ENCODE data around the gene SPTBN4.
"Not testable (repeated sequence)": the region's sequence is repeated elsewhere in the genome, so short reads cannot be mapped to it uniquely, and the experiment has no call there.

The SPTBN4 gene

GRCh38 chr19:40465557-40466218 is 1.1 kb upstream of the SPTBN4 start, which contains the start of gene BLVRB:
Gene BLVRB, minus strand, starts transcription at chr19:40465745. Its CDS starts 57 bp downstream, at chr19:40465688.
- peak; percentile 92 for DNase-seq

- no peak for DNase-seq
These were observed 399 bp upstream of the SPTBN4 start for GRCh38 chr19:40466219-40466984.

DNA sequence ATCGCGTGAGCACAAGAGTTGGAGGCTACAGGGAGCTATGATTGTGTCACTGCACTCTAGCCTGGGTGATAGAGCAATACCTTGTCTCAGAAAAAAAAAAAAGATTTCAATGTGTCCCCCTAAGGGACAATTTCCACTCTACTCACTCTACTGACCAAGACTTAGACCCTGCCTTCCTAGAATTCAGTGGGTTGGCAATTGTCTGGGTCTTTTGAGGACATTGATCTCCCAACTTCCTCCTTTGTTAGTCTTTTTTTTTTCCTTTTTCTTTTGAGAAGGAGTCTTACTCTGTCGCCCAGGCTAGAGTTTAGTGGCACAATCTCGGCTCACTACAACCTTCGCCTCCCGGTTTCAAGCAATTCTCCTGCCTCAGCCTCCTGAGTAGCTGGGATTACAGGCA is 2.2 kb downstream of the SPTBN4 start:
- DNase-seq: no peak

GRCh38 chr19:40471111-40471510 is 4.3 kb downstream of the SPTBN4 start:
- DNase-seq: no peak

- DNase-seq: no peak
These were observed 5.7 kb downstream of the SPTBN4 start for GRCh38 chr19:40472516-40472915.

- DNase-seq: no peak
These were observed 7.9 kb downstream of the SPTBN4 start for GRCh38 chr19:40474737-40475136.

DNA sequence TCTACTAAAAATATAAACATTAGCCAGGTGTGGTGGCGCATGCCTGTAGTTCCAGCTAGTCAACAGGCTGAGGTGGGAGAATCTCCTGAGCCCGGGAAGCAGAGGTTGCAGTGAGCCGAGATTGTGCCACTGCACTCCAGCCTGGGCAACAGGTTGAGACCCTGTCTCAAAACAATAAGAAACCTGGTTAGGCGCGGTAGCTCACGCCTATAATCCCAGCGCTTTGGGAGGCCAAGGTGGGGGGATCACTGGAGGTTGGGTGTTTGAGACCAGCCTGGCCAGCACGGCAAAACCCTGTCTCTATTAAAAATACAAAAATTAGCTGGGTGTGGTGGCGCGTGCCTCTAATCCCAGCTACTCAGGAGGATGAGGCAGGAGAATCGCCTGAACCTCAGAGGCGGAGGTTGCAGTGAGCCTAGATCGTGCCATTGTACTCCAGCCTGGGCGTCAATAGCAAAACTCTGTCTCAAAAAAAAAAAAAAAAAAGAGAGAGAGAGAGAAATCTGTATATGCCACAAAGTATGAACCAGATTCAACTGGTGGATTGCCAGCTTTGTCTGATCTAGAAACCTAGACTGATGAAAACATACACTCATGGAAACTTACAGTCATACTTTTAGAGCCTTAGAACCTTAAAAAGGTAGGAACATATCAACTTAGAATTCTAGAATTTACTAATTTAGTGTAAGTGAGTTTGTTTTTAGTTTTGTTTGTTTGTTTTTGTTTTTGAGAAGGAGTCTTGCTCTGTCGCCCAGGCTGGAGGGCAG is 9.3 kb downstream of the SPTBN4 start:
- not testable (repeated sequence) for DNase-seq

DNA sequence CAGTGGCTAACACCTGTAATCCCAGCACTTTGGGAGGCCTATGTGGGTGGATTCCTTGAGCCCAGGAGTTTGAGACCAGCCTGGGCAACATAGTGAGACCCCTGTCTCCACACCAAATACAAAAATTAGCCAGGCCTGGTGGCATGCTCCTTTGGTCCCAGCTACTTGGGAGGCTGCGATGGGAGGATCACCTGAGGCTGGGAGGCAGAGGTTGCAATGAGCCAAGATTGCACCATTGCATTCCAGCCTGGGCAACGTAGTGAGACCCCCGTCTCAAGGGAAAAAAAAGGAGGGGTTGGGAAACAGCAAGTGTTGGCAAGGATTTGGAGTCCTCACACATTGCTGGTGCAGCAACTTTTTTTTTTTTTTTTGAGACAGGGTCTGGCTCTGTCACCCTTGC is 19.2 kb downstream of the SPTBN4 start:
- DNase-seq: no peak

- no peak for DNase-seq
These were observed 23.1 kb downstream of the SPTBN4 start for GRCh38 chr19:40489882-40490230.

DNA sequence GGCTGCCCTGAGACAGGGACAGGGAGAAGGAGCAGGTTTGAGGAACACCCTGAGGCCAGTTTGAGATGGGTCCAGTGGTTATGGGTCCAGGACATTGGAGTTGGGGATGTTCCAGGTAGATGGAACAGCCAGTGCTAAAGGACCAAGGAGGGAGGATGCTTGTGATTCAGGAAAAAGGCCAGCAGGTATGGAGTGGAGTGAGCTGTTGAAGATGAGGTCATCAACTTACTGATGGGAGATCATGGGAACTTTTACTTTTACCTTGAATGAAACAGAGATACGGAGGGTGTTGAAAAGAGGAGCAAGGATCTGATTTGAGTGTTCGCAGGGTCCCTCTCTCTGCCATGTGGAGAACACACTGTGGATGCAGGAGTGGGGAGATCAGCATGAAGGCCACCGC is 25.5 kb downstream of the SPTBN4 start:
- no peak for DNase-seq

DNA sequence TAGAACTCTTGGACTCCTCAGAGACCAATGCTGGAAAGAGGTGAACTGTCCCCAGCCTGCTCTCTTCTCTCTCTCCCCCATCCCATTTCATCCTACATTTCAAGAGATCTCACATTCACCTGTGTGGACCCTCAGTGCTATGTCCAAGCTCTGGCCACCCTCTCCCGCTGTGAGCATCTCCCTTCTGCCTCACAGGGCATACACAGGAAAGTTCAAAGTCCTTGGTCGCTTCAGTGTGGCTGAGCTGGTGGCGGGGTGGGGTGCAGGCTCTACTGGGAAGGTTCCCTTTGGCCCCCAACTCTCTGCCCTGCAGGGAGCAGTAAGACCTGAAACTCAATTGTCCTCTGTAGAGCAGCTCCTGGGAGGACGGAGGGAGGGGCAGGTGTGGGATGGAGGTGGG is 27.0 kb downstream of the SPTBN4 start:
- no peak for DNase-seq

DNA sequence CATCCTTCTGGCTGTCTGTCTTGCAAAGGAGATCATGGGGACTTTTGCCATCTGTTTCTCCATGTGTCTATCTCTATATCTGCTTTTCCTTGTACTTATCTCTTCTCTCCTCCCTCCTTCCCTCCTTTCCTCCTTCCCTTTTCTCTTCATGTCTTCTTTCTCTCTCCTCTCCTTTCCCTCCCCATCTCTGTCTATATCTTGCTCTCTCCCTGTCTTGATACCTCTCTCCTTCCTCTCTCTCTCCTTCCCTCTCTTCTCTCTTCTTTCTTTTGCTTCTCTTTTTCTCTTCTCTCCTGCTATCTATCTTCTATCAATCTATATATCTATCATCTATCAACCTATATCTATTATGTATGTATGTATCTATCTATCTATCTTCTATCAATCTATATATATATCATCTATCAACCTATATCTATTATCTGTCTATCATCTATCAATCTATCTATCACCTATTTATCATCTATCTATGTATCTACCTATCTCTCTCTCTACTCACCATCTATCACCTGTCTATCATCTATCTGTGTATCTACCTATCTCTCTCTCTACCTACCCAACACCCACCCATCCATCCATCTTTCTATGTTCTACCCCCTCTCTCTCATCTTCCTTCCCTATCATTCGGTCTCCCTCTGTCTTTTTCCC is 27.5 kb downstream of the SPTBN4 start:
- DNase-seq: no peak

DNA sequence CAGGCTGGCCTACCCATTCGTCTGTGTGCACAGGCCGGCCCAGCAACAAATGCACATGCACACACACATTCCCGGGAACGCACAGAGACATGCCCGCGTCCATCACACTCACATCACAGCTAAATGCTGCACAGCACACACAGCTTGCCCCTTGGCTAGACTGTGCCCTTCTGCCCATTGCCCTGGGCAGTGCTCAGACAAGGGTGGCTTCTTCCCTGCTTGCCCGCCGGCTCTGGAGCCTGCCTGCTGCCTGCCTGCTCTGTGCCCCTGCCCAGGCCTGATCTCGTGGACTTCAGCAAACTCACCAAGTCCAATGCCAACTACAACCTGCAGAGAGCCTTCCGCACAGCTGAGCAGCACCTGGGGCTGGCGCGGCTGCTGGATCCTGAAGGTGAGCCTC is 30.4 kb downstream of the SPTBN4 start:
- DNase-seq: no peak

DNA sequence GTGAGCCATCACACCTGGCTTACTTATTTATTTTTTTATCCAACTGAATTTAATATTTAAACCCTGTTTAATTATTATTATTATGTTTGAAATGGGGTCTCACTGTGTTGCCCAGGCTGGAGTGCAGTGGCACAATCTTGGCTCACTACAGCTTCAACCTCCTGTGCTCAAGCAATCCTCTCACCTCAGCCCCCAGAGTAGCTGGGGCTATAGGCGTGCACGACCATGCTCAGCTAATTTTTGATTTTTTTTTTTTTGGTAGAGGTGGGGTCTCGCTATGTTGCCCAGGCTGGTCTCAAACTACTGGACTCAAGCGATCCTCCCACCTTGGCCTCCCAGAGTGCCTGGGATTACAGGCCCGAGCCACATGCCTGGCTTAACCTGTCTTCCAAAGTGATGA is 32.5 kb downstream of the SPTBN4 start:
- DNase-seq: no peak

GRCh38 chr19:40500678-40501530 is 34.1 kb downstream of the SPTBN4 start:
- not testable (repeated sequence) for DNase-seq

- no peak for DNase-seq
These were observed 34.8 kb downstream of the SPTBN4 start for GRCh38 chr19:40501599-40501998.

GRCh38 chr19:40502081-40502480 is 35.3 kb downstream of the SPTBN4 start:
- no peak for DNase-seq

DNA sequence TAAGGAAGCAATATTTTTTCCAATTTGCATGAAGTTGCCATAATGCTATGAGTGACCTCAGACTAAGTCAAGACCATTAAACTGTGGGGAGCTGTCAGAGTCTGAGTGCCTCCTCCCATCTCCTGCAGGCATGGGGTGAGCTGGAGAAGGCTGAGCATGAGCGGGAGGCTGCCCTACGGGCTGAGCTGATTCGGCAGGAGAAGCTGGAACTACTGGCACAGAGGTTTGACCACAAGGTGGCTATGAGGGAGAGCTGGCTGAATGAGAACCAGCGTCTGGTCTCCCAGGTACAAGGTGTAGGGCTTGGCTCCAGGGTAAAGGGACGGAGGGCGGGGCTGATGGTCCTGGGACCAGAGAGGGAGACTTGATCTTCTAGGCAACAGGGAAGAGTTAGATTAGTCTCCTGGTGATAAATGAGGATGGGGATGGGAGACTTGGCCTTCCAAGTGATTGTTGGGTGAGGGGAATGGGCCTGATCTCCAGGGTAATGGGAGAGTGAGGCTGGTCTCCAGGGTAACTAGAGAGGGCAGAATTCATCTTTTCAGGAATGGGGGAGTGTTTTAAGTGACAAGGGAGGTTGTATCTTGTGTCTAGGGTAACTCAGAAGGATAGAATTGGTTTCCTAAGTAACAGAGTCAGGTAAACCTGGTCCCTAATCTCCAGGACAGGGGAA is 36.0 kb downstream of the SPTBN4 start:
- DNase-seq: no peak

DNA sequence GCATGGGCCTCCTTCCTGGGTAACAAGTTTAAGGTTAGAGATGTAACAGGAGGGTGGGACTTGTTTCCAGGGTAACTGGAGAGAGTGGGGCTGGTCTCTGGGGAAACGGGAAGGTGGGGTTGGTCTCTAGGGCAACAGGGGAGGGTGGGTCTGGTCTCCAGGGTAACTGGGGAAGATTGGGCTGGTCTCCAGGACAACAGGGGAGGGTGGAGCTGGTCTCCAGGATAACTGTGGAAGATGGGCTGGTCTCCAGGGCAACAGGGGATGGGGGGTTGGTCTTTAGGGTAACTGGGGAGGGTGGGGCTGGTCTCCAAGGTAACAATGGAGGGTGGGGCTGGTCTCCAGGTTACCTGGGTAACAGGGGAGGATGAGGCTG is 36.5 kb downstream of the SPTBN4 start:
- peak; percentile 62 for DNase-seq

DNA sequence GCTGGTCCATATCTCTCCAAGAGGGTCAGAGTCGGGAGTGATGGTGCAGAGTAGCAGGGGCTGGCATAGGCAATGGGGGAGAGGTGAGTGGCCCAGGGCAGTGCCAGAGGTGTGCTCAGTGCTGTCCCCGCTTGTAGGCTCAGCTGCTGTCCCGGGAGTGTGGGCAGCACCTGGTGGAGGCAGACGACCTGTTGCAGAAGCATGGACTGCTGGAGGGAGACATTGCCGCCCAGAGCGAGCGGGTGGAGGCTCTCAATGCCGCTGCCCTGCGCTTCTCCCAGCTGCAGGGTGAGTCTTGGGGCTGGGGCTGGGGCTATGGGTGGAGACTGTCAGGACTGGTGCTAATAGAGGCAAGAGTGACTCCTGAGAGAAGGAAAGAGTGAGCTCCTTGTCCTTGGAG is 39.3 kb downstream of the SPTBN4 start:
- no peak for DNase-seq

- no peak for DNase-seq
These were observed 41.1 kb downstream of the SPTBN4 start for GRCh38 chr19:40507892-40508291.

GRCh38 chr19:40508739-40509260 is 42.0 kb downstream of the SPTBN4 start:
- no peak for DNase-seq
